Activated naive CD4-positive, alpha-beta T cell treated with anti-CD3 and anti-CD28 coated beads, Interleukin-2, amount 50 U/mL, for 24 hours (primary cell): ENCODE measurements around the gene ZIC3.
"Not testable (repeated sequence)": the region's sequence is repeated elsewhere in the genome, so short reads cannot be mapped to it uniquely, and the experiment has no call there.

Experiments used
- H3K27ac Mint-ChIP-seq: one replicate; pipeline ENCODE4 v1.8.0; 2021; ENCODE audit warnings: mild to moderate bottlenecking, mixed read lengths
- H3K27me3 Mint-ChIP-seq: one replicate; pipeline ENCODE4 v1.8.0; 2021; ENCODE audit warnings: mixed read lengths
- H3K36me3 Mint-ChIP-seq: one replicate; pipeline ENCODE4 v1.8.0; 2021; ENCODE audit warnings: mixed read lengths
- H3K4me1 Mint-ChIP-seq: one replicate; pipeline ENCODE4 v1.8.0; 2021; ENCODE audit warnings: mixed read lengths
- H3K4me3 Mint-ChIP-seq: one replicate; pipeline ENCODE4 v1.8.0; 2021; ENCODE audit warnings: mild to moderate bottlenecking, mixed read lengths
- H3K9me3 Mint-ChIP-seq: one replicate; pipeline ENCODE4 v1.8.0; 2021; ENCODE audit warnings: mixed read lengths

ZIC3 gene

GRCh38 chrX:137565921-137566745 lies at the start of gene ZIC3:
Gene ZIC3, plus strand, starts transcription at chrX:137566127. Its CDS starts 565 bp downstream, at chrX:137566692.
- H3K36me3 Mint-ChIP-seq, result peaks cover 4% of the 10 kb centered on the region
- H3K4me3 Mint-ChIP-seq, result peak within 1 kb of the TSS; percentile 81
- no peaks in the 10 kb centered on the region for H3K9me3 Mint-ChIP-seq
- H3K27me3 Mint-ChIP-seq, result peaks cover 34% of the 10 kb centered on the region
- peaks cover 16% of the 10 kb centered on the region for H3K4me1 Mint-ChIP-seq
- peak within 1 kb of the TSS; percentile 21 for H3K27ac Mint-ChIP-seq

GRCh38 chrX:137519459-137519858 lies 46.5 kb upstream of the ZIC3 start:
- Mint-ChIP-seq H3K36me3 (no peaks in the 10 kb centered on the region), H3K9me3 (no peaks in the 10 kb centered on the region), H3K4me3 (no peak overlapping the region), H3K27ac (no peak overlapping the region), H3K4me1 (no peaks in the 10 kb centered on the region), H3K27me3 (peaks cover 1% of the 10 kb centered on the region)

GRCh38 chrX:137545711-137546651 lies 19.9 kb upstream of the ZIC3 start:
- H3K9me3 Mint-ChIP-seq, result no peaks in the 10 kb centered on the region

GRCh38 chrX:137547291-137547690 lies 18.6 kb upstream of the ZIC3 start:
- Mint-ChIP-seq H3K27me3 (peaks cover 29% of the 10 kb centered on the region), H3K4me3 (no peak overlapping the region), H3K9me3 (no peaks in the 10 kb centered on the region), H3K4me1 (peaks cover 14% of the 10 kb centered on the region), H3K27ac (no peak overlapping the region), H3K36me3 (no peaks in the 10 kb centered on the region)

More at GRCh38 chrX:137545711-137546651, 19.9 kb upstream of the ZIC3 start:
- peaks cover 9% of the 10 kb centered on the region for H3K4me1 Mint-ChIP-seq
- H3K4me3 Mint-ChIP-seq, result no peak overlapping the region
- no peaks in the 10 kb centered on the region for H3K36me3 Mint-ChIP-seq
- H3K27ac Mint-ChIP-seq, result no peak overlapping the region
- H3K27me3 Mint-ChIP-seq, result peaks cover 24% of the 10 kb centered on the region

GRCh38 chrX:137548261-137548660 lies 17.7 kb upstream of the ZIC3 start:
- H3K27ac Mint-ChIP-seq, result no peak overlapping the region
- peaks cover 14% of the 10 kb centered on the region for H3K4me1 Mint-ChIP-seq
- no peak overlapping the region for H3K4me3 Mint-ChIP-seq
- no peaks in the 10 kb centered on the region for H3K36me3 Mint-ChIP-seq
- H3K27me3 Mint-ChIP-seq, result peaks cover 26% of the 10 kb centered on the region
- H3K9me3 Mint-ChIP-seq, result no peaks in the 10 kb centered on the region

GRCh38 chrX:137549073-137549472 lies 16.9 kb upstream of the ZIC3 start:
- no peaks in the 10 kb centered on the region for H3K9me3 Mint-ChIP-seq

DNA sequence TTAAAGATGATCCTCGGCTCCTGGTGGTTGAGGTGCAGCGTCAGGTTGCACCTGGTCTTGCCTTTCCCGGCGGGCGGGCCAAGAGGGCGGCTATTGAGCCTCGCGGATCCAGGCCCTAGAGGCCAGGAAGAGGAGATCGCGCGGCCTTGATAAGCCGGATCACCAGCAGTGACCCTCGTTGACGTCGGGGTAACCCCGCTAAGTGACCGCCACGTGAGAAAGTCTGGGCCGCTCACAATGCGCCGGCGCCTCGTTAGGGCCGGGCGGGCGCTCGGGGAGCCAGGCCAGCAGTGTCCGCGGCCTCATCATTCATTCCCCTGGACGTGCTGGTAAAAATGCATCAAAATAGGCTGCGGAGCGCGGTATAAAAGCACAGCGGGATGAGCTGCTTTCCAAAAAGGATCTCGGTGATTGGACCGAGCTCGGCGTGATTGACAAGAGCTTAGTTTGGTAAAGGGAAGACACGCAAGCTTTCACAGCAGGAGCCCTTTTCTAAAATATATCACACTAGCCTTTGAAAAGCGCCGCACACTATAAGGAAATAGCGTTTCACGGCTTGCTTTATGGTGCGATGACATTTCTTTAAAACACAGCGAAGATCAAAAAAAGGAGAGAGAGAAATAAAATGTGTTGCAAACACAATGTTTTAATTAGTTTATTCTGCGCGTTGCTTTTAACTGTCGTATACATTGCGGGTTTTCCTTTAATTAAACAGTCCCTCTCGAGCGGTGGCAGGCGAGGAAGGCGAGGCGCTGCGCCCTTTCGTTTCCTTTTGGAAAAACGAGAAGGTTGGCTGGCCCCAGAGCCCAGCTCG lies 15.9 kb upstream of the ZIC3 start:
- Mint-ChIP-seq H3K4me1 (peaks cover 14% of the 10 kb centered on the region), H3K4me3 (peak overlapping the region; percentile 42), H3K27me3 (peaks cover 25% of the 10 kb centered on the region), H3K36me3 (no peaks in the 10 kb centered on the region), H3K9me3 (no peaks in the 10 kb centered on the region), H3K27ac (no peak overlapping the region)

More at GRCh38 chrX:137549073-137549472, 16.9 kb upstream of the ZIC3 start:
- Mint-ChIP-seq H3K4me3 (no peak overlapping the region), H3K27ac (no peak overlapping the region), H3K27me3 (peaks cover 26% of the 10 kb centered on the region), H3K4me1 (peaks cover 14% of the 10 kb centered on the region), H3K36me3 (no peaks in the 10 kb centered on the region)

DNA sequence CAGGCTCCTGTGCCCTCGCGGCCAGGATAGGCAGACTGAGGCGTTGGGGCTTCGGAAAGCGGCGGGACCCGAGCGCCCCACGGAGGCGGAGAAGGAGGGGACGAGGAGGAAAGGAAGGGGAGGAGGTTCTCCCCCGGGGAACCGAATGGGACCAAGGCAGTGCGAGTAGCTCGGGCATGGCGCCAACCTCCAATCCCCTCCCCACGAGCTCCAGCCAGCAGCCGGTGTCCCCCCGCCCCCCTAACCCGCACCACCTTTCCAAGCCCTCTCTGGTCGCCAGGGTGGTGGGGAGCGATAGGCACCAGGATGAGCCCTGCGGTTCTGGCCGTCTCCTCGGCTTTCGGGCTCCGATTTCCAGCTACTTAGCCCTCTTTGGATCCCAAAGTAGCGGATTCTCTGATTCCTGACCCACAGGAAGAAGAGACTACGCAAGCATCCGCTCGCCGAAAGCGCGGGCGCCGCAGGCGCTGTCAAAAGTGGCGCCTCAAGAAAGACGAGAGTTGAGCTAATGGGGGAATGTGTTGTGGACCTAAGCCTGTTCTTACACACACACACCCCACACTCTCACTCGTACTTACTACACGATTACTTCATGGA lies 15.2 kb upstream of the ZIC3 start:
- Mint-ChIP-seq H3K27me3 (peaks cover 22% of the 10 kb centered on the region), H3K4me3 (peak overlapping the region; percentile 8), H3K27ac (no peak overlapping the region), H3K4me1 (peaks cover 14% of the 10 kb centered on the region), H3K9me3 (no peaks in the 10 kb centered on the region), H3K36me3 (no peaks in the 10 kb centered on the region)

DNA sequence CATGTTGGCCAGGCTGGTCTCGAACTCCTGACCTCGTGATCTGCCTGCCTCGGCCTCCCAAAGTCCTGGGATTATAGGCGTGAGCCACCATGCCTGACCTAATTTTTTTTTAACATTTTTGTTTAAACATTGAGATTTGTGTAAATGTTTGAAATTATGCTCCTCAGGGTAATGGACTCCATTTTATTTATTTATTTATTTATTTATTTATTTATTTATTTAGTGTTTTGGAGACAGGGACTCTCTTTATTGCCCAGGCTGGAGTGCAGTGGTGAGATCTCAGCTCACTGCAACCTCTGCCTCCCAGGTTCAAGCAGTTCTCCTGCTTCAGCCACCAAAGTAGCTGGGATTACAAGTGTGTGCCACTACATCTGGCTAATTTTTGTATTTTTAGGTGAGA lies 13.8 kb upstream of the ZIC3 start:
- Mint-ChIP-seq H3K27me3 (peaks cover 18% of the 10 kb centered on the region), H3K4me1 (peaks cover 11% of the 10 kb centered on the region)
- not testable (repeated sequence) for H3K36me3 Mint-ChIP-seq, H3K27ac Mint-ChIP-seq, H3K4me3 Mint-ChIP-seq, H3K9me3 Mint-ChIP-seq

DNA sequence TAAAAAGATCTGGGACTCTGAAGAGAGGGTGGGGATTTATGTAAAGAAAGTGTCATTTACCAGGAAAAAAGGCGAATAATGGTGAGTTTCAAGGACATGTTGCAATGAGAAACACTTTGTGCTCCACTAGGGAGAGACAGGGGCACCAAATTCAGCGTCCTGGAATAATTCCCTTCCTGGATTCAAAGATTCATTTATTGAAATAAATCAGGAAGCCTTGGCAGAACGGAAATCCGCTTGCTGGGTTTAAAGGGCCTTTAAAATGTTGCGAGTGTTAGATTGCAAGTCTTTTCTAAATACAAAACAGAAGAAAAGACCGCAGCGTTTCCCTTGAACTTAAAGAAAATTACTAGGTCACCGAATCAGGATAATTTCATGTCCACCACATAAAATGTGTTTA lies 3.8 kb upstream of the ZIC3 start:
- Mint-ChIP-seq H3K27ac (no peak overlapping the region), H3K27me3 (peaks cover 18% of the 10 kb centered on the region), H3K4me1 (peaks cover 7% of the 10 kb centered on the region), H3K4me3 (no peak overlapping the region), H3K36me3 (peaks cover 4% of the 10 kb centered on the region), H3K9me3 (no peaks in the 10 kb centered on the region)

- Mint-ChIP-seq H3K4me3 (no peak overlapping the region), H3K27ac (no peak overlapping the region), H3K4me1 (peaks cover 16% of the 10 kb centered on the region), H3K36me3 (peaks cover 4% of the 10 kb centered on the region), H3K9me3 (no peaks in the 10 kb centered on the region), H3K27me3 (peaks cover 28% of the 10 kb centered on the region)
These were observed 2.0 kb upstream of the ZIC3 start for GRCh38 chrX:137563681-137564651.

DNA sequence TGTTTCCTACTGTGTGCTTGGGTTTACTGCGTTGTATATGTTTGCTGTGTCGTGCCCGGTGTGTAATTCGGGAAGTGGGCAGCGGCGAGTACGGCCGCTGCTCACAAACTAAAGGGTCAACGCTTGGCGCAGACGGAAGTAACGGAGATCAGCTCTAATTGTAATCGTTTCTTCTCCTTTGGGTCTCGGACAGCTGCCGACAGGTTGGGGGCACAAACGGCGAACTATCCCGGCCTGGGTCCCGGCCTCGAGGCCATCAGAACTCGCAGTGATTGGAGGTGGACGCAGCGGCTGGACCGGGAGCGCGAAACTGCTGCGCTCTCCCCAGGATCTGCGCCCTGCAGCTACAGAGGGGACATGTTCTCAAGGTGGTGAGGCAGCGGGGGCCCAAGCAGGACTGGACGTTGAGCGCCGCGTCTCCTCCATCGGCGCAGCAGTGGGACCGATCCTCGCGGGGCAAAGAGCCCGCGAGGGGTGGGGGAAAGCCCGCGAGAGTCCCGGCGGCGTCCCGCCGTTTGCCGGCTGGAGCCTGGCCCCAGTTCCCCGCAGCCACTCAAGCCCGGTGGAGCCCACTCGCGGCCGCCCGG lies 516 bp upstream of the ZIC3 start:
- peaks cover 4% of the 10 kb centered on the region for H3K36me3 Mint-ChIP-seq
- peak overlapping the region; percentile 21 for H3K27ac Mint-ChIP-seq
- peaks cover 31% of the 10 kb centered on the region for H3K27me3 Mint-ChIP-seq
- H3K9me3 Mint-ChIP-seq, result no peaks in the 10 kb centered on the region
- peak overlapping the region; percentile 81 for H3K4me3 Mint-ChIP-seq
- H3K4me1 Mint-ChIP-seq, result peaks cover 16% of the 10 kb centered on the region

- H3K4me3 Mint-ChIP-seq, result peak overlapping the region; percentile 74
- H3K9me3 Mint-ChIP-seq, result no peaks in the 10 kb centered on the region
- H3K4me1 Mint-ChIP-seq, result peaks cover 16% of the 10 kb centered on the region
- peaks cover 38% of the 10 kb centered on the region for H3K27me3 Mint-ChIP-seq
- peaks cover 4% of the 10 kb centered on the region for H3K36me3 Mint-ChIP-seq
- peak overlapping the region; percentile 76 for H3K27ac Mint-ChIP-seq
These were observed 1.1 kb downstream of the ZIC3 start for GRCh38 chrX:137566746-137567679.
